ENCODE results near the gene COX19. TPM values are rescaled to one million over a fixed set of nuclear protein-coding genes. Genes with fewer than 3 reads are reported as not detected.
A peak's percentile ranks its signal among the peaks of the same experiment; 100 is the strongest.

The COX19 gene
- total RNA-seq, 1 donor from 2014 or later, result 13.1 TPM

DNA sequence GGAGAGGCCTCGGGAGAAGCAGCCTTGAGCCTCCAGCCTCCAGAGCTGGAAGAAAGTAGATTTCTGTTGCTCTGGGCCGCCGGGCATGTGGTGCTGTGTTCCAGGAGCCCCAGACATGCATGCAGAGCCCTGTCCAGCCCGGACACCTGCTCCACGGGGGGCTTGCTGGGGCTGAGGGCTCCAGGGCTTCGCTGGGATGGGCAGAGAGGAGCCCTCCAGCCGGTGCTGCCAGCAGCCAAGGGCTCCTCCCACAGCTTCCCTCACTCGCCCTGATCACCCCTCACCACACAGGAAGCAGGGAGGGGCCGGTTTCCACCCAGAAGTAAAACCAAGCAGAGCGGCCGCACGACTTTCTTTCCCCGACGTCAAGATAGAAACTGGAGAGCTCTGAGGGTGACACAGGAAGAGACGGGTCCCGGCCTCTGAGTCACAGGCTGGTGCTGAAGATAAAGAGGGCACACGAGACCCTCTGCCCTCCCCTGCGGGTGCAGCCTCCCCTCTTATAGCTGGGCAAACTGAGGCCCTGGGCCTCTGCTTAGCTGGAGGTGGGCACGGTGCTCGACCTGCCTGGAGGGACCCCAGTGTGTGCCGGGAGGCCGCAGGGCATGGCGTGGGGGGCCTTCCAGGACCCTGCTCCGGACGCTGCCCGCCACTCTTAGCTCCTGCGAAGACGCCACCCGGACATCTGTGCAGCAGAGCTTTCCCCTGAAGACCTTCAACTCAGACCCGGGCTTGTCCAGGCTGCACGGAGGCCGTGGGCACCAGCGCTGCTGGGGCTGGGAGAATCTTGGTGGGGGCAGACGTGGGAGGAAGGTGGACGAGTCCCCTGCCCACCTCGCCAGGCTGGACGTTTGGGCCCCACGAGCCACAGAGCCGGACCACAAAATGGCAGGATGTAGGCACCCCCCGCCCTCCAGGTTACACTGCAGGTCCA, 52.0 kb downstream of the COX19 start:
- no peaks in the 10 kb centered on the region for H3K4me1 Mint-ChIP-seq

DNA sequence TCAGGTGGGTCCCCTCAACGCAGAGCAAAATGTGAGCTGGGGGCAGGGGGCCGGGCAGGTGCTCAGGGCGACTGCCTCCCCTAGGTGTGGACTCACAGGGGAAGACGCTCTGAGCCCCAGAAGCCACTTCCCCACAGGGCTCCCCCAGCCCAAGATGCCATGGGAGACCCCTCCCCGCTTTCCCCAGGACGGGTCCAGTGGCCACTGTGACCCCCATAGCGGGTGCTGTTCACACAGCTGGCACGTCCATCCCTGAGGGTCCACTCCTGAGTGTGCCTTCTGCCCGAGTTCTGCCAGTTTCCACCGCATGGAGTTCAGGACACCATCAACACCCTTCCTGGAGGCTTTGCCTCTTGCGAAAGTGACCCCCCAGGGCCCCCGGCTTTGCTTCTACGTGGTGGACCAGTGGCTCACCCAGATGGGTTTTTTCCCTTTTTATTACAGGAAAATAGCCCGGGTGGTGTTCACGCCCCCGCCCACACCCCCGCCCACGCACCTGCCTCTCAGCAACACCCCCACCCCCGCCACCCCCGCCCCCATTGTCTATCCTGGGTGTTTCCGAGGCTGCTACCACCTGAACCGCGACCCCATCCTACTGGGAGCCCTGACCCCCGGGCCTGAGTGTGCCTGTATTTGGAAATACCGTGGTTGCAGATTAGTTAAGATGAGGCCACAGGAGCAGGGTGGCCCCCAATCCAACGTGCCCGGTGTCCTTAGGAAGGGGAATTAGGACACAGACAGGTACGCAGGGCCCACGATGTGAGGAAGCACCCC, 52.8 kb downstream of the COX19 start:
- Mint-ChIP-seq H3K4me1 (no peaks in the 10 kb centered on the region), H3K27me3 (ENCODE audit: low read depth) (no peaks in the 10 kb centered on the region), H3K36me3 (ENCODE audit: low read depth) (no peaks in the 10 kb centered on the region), H3K9me3 (no peaks in the 10 kb centered on the region), H3K4me3 (no peak overlapping the region), H3K27ac (ENCODE audit: unreplicated experiment) (no peak overlapping the region)
- TF ChIP-seq, protein P1, sequence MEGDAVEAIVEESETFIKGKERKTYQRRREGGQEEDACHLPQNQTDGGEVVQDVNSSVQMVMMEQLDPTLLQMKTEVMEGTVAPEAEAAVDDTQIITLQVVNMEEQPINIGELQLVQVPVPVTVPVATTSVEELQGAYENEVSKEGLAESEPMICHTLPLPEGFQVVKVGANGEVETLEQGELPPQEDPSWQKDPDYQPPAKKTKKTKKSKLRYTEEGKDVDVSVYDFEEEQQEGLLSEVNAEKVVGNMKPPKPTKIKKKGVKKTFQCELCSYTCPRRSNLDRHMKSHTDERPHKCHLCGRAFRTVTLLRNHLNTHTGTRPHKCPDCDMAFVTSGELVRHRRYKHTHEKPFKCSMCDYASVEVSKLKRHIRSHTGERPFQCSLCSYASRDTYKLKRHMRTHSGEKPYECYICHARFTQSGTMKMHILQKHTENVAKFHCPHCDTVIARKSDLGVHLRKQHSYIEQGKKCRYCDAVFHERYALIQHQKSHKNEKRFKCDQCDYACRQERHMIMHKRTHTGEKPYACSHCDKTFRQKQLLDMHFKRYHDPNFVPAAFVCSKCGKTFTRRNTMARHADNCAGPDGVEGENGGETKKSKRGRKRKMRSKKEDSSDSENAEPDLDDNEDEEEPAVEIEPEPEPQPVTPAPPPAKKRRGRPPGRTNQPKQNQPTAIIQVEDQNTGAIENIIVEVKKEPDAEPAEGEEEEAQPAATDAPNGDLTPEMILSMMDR (conservative IDR thresholded peaks at IDR 0.05), result no peak
- no peak for DNase-seq (ENCODE audit: low read depth, low spot score)

More for the DNA sequence above, 52.0 kb downstream of the COX19 start:
- TF ChIP-seq, protein P1 (conservative IDR thresholded peaks at IDR 0.05), result no peak
- H3K27me3 Mint-ChIP-seq (ENCODE audit: low read depth), result no peaks in the 10 kb centered on the region
- no peak overlapping the region for H3K4me3 Mint-ChIP-seq
- no peaks in the 10 kb centered on the region for H3K9me3 Mint-ChIP-seq
- DNase-seq (ENCODE audit: low read depth, low spot score), result peak; percentile 36
- H3K27ac Mint-ChIP-seq (ENCODE audit: unreplicated experiment), result no peak overlapping the region
- H3K36me3 Mint-ChIP-seq (ENCODE audit: low read depth), result no peaks in the 10 kb centered on the region

DNA sequence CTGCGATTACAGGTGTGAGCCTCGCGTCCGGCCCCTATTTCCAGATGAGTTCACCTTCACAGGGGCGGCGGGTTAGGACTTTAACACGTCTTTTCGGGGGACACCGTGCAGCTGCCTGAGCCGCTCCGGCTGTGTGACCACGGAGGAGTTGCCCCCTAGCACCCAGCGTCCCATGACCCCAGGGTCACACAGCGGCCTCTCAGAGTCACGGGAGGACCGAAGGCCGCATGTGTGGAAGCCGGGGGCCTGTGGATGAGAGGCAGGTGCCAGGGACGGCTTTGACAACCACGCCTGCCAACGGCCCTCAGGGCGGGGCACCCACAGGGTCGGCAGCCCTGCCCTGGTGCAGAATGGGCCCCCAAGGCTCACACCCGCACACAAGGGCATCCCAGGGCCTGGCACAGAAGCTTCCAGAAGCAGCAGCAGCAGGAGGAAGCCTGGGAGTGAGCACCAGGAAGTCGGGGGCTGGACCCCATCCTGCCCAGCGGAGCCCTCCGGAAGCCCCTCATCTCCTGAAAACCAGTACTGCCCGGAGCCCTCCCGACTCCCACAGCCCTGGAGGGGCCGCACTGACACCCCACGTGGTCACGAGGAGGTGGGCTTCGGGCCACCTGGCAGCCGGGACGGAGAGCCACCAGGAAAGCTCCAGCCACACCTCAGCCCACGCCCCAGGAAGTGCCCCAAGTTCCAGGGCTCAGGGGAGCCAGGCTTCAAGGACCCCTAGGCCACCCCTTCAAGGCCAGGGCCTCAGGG, 53.6 kb downstream of the COX19 start:
- Mint-ChIP-seq H3K4me3 (no peak overlapping the region), H3K36me3 (ENCODE audit: low read depth) (no peaks in the 10 kb centered on the region), H3K27ac (ENCODE audit: unreplicated experiment) (no peak overlapping the region), H3K4me1 (no peaks in the 10 kb centered on the region), H3K27me3 (ENCODE audit: low read depth) (no peaks in the 10 kb centered on the region), H3K9me3 (no peaks in the 10 kb centered on the region)
- TF ChIP-seq, protein P1 (conservative IDR thresholded peaks at IDR 0.05), result no peak
- no peak for DNase-seq (ENCODE audit: low read depth, low spot score)

DNA sequence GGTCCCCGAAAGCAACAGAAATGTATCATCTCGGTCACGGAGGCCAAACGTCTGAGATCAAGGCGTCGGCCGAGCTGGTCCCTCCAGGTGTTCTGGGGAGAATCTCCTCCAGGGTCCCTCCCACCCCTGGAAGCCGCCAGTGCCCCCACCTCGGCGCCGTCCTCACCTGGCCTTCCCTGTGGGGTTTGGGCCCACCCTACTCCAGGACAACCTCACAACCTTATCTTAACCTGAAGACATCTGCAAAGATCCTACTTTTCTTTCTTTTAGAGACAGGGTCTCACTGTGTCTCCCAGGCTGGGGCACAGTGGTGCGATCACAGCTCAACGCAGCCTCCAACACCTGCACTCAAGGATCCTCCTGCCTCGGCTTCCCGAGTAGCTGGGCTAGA, 54.3 kb downstream of the COX19 start:
- H3K27ac Mint-ChIP-seq (ENCODE audit: unreplicated experiment), result no peak overlapping the region
- peaks cover 5% of the 10 kb centered on the region for H3K4me1 Mint-ChIP-seq
- H3K9me3 Mint-ChIP-seq, result no peaks in the 10 kb centered on the region
- TF ChIP-seq, protein P1 (conservative IDR thresholded peaks at IDR 0.05), result no peak
- H3K36me3 Mint-ChIP-seq (ENCODE audit: low read depth), result no peaks in the 10 kb centered on the region
- no peak overlapping the region for H3K4me3 Mint-ChIP-seq
- H3K27me3 Mint-ChIP-seq (ENCODE audit: low read depth), result no peaks in the 10 kb centered on the region
- DNase-seq (ENCODE audit: low read depth, low spot score), result no peak

DNA sequence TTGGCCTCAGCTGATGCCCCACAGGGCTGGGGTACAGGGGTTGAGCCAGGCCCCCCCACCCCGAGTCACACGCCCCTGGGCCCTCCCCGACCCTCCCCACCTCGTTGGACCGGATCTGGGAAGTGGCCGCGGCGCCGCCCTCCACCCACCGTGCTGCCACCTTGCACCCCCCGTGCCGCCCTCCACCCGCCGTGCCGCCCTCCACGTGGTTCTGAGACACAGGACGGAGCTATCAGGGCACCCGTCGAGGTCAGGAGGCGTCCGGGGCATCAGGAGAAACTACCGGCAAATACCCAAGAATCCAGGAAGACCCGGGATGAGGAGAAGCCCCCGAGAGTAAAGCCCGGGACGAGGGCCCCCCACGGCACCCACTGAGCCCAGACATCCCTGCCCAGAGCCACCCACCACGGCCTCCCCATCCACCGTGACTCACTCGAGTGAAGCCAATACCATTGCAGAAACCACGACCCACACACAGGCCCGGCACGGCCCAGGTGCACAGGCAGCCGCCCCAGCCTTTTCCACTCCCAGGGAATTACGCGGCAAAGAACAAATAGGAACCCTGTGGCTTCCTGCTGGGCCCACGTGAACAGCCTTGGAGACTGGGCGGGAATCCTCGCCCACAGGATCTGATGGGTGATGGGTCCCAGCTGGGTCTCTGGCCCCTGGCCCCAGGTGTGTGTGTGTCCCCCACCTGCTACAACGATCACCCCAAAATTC, 54.8 kb downstream of the COX19 start:
- H3K4me3 Mint-ChIP-seq, result no peak overlapping the region
- DNase-seq (ENCODE audit: low read depth, low spot score), result no peak
- TF ChIP-seq, protein P1 (conservative IDR thresholded peaks at IDR 0.05), result no peak
- H3K27me3 Mint-ChIP-seq (ENCODE audit: low read depth), result no peaks in the 10 kb centered on the region
- H3K4me1 Mint-ChIP-seq, result peaks cover 10% of the 10 kb centered on the region
- no peak overlapping the region for H3K27ac Mint-ChIP-seq (ENCODE audit: unreplicated experiment)
- no peaks in the 10 kb centered on the region for H3K36me3 Mint-ChIP-seq (ENCODE audit: low read depth)
- H3K9me3 Mint-ChIP-seq, result no peaks in the 10 kb centered on the region
